HTERT RPE-1 (cell line): ENCODE results near the gene EXO1.
"Not testable (repeated sequence)": the region's sequence is repeated elsewhere in the genome, so short reads cannot be mapped to it uniquely, and the experiment has no call there.

Source experiments
- in situ Hi-C: fragments of 300-500 bp; cut with MboI; formaldehyde crosslinking; loops from 4 replicates; pipeline ENCODE4 v1.14.3; 2020; ENCODE audit warnings: low sequenced_read_pairs

Gene EXO1

DNA sequence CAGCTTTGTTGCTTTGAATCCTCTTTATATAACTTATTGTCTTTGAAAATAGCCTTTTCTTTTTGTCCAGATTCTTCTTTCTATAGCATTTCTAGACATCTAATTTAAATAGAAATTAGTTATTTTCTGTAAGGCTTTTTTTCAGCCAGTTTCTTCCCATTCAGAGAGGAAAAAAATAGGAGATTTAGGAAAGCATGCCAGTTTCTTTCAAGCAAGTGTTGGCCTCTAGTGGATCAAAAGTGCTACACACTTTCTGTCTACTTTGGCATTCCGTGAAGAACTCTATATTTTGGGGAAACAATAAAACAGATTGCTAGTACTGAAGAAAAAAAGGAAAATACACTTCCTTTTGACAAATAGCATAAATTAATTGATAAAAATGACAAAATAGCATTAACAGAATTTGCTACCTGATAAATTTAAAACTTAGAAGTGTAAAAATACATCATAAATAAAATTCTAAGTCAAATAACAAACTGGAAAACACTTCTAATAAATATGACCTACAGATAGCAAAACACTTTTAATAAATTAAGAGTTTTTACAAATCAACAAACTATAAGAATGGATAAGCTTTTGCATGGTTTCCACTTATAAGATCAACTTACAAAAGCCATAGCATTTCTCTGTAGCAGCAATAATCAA lies 13.1 kb upstream of the EXO1 start:
- in situ Hi-C loops = loop anchor here (25.0 kb wide), 1 partner anchor 198 kb away; the partner anchor contains the start of genes CHML and OPN3

DNA sequence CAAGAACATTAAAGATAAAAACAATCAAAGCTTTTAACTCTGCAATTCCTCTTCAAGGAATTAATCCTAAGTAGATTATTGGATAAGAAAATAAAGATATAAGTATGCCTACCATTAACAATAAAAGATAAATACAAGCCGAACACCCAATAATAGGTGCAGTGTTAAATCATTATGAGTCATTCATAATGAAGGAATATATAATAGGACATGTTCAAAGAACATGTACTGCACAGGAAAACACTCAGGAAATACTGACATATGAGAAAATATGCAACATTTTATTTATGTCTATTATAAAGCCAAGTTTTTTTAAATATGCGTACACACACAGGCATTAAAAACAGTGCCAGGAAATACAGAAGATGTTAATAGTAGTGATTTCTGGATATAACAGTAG lies 11.1 kb upstream of the EXO1 start:
- in situ Hi-C loops = loop anchor here (25.0 kb wide), 1 partner anchor 200 kb away; the partner anchor contains the start of genes CHML and OPN3

GRCh38 chr1:241837416-241837815 lies 10.6 kb upstream of the EXO1 start:
- in situ Hi-C loops = loop anchor here (25.0 kb wide), 1 partner anchor 200 kb away; the partner anchor contains the start of genes CHML and OPN3

DNA sequence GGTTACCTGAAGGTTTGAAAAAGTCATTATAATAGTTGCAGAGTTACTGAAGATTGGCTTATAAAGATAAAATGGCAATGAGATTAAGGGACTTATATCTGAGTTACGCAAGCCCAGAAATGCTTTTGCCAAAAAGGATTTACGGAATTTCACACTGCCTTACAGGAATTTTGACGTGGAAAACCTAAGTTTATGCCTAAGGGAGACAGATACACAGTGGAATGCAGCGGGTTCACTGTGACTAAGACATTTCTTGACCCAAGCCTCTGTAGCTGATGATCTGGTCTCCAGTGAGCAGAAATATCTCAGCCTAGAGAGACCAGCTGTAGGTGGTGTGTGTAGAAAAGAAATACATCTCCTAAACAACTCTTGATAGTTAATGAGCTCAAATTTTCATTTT lies 10.1 kb upstream of the EXO1 start:
- in situ Hi-C loops = loop anchor here (25.0 kb wide), 1 partner anchor 201 kb away; the partner anchor contains the start of genes CHML and OPN3

DNA sequence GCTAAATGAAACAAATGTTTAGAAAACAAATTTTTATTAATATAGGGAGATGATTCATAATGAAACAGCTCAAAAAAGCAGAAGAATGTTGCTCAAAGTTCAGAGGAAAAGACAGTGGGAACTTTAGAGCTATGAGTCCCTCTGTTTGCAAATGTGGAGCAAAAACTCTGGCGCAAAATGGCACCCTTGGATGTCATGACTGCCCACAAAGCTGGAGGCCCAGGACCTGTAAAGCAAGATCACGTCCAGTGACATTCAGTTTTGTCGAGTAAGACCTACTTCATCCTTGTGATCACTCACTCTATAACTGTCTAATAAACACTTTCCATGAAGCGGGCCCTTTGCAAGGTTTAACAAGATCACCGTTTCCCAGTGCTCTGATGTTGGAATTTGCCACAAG lies 9.1 kb upstream of the EXO1 start:
- in situ Hi-C loops = loop anchor here (25.0 kb wide), 1 partner anchor 202 kb away; the partner anchor contains the start of genes CHML and OPN3

GRCh38 chr1:241839369-241839979 lies 8.5 kb upstream of the EXO1 start:
- in situ Hi-C loops = loop anchor here (25.0 kb wide), 1 partner anchor 202 kb away; the partner anchor contains the start of genes CHML and OPN3

DNA sequence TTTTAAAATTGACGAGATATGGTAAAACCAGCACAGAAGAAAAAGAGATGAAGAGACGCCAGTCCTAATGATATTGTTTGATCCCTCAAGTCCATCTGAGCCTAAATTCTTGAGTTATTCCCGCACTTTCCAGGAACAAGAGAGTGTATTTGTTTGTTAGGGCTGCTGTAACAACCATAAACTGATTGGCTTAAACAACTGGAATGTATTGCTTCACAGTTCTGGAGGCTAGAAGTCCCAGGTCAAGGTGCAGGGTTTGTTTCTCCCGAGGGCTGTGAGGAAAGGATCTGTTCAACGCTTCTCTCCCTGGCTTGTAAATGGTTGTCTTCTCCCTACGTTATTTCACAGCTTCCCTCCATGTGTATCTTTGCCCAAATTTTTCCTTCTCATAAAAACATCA lies 7.8 kb upstream of the EXO1 start:
- in situ Hi-C loops = loop anchor here (25.0 kb wide), 1 partner anchor 203 kb away; the partner anchor contains the start of genes CHML and OPN3

GRCh38 chr1:241841691-241842090 lies 6.3 kb upstream of the EXO1 start:
- in situ Hi-C loops = loop anchor here (25.0 kb wide), 1 partner anchor 204 kb away; the partner anchor contains the start of genes CHML and OPN3

DNA sequence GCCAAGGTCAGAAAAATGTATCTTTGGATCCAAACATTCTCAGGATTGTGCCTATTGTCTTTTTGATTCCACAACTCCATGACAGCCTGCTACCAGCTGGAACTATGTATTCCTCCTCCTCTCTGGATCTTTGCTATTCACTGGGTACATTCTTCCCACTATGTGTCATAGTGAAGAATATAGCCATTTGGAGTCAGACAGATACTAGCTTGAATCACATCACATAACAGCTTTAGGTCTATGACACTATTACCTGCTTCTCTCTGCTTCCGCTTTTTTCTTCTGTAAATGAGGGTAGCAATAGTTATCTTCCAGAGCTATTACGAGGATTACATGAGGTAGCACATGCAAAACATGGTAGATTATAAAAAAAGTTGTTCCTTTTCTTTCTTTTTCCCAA lies 5.4 kb upstream of the EXO1 start:
- in situ Hi-C loops = loop anchor here (25.0 kb wide), 1 partner anchor 205 kb away; the partner anchor contains the start of genes CHML and OPN3

DNA sequence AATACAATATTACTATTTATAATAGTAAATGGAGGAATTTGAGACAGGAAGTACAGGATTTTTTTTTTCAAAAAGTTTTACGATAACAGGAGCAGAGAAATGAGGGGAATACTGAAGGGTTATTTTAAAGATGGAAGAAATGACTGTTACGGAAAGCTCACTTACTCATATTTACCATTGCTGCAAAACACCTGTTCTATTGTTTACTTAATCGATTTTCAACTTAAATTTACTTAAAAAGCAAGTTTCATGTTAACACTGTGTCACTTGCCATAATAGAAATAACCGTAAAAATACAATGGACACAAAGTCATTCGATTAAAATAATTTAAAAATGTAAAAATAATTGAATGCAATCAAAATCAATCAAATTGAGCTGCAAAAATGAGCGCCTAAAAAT lies 3.4 kb upstream of the EXO1 start:
- in situ Hi-C loops = loop anchor here (25.0 kb wide), 1 partner anchor 207 kb away; the partner anchor contains the start of genes CHML and OPN3

- in situ Hi-C loops = loop anchor here (25.0 kb wide), 1 partner anchor 209 kb away; the partner anchor contains the start of genes CHML and OPN3
Observed at GRCh38 chr1:241846375-241846774, 1.6 kb upstream of the EXO1 start.

GRCh38 chr1:241846862-241847539 lies 1.0 kb upstream of the EXO1 start:
- in situ Hi-C loops = loop anchor here (25.0 kb wide), 1 partner anchor 210 kb away; the partner anchor contains the start of genes CHML and OPN3

GRCh38 chr1:241847540-241847795 lies 536 bp upstream of the EXO1 start:
- in situ Hi-C loops = loop anchor here (25.0 kb wide), 1 partner anchor 210 kb away; the partner anchor contains the start of genes CHML and OPN3

DNA sequence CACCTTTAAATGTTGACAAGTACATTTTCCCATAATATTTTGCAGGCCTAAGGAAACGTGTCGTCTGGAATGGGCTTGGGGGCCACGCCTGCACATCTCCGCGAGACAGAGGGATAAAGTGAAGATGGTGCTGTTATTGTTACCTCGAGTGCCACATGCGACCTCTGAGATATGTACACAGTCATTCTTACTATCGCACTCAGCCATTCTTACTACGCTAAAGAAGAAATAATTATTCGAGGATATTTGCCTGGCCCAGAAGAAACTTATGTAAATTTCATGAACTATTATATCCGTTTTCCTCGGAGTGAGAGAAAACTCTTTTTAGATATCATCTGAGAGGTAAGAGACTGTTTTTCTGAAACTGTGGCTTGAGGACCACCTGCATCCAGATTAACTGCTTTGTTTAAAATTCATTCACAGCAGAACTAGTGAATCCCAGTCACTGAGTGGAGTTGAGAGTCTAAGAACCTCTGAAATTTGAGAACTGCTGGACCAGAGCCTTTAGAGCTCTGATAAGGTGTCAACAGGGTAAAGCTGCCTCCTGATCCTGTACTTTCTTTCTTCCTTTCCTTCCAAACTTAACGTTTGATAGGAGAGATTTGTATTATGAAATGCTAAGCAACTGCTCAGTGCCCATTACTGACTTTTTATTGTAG lies 811 bp downstream of the EXO1 start:
- in situ Hi-C loops = loop anchor here (25.0 kb wide), 1 partner anchor 212 kb away; the partner anchor contains the start of genes CHML and OPN3

GRCh38 chr1:241849345-241849695 lies 1.3 kb downstream of the EXO1 start:
- in situ Hi-C loops = loop anchor here (25.0 kb wide), 1 partner anchor 212 kb away; the partner anchor contains the start of genes CHML and OPN3

DNA sequence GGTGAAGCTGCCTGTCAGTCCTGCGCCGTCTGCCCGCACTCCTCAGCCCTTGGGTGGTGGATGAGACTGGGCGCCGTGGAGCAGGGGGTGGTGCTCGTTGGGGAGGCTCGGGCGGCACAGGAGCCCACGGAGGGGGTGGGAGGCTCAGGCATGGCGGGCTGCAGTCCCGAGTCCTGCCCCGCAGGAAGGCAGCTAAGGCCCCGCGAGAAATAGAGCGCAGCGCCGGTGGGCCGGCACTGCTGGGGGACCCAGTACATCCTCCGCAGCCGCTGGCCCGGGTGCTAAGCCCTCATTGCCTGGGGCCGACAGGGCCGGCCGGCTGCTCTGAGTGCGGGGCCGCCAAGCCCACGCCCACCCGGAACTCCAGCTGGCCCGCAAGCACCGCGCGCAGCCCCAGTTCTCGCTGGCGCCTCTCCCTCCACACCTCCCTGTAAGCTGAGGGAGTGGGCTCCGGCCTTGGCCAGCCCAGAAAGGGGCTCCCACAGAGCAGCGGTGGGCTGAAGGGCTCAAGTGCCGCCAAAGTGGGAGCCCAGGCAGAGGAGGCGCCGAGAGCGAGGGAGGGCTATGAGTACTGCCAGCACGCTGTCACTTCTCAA lies 7.6 kb downstream of the EXO1 start:
- in situ Hi-C loops = not testable (repeated sequence)

- in situ Hi-C loops = no loop called here
Observed at GRCh38 chr1:241857131-241857530, 9.1 kb downstream of the EXO1 start.

GRCh38 chr1:241860922-241861321 lies 12.9 kb downstream of the EXO1 start:
- in situ Hi-C loops = no loop called here

DNA sequence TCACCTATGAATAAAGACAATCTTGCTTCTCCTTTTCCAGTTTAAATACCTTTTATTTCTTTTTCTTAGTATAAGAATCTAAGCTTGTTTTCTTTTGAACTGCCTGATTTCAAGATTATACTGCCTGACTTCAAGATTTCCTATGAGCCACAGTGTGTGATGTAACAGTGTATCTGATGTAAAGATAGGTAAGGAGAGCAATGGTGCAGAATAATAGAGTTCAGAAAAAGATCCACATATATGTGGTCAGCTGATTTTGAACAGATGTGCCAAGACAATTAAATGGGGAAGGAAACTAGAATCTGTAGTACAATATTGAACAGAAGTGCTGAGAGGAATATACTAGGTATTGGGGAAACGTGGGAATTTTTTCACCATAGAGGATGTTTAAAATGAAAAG lies 21.0 kb downstream of the EXO1 start:
- in situ Hi-C loops = no loop called here

DNA sequence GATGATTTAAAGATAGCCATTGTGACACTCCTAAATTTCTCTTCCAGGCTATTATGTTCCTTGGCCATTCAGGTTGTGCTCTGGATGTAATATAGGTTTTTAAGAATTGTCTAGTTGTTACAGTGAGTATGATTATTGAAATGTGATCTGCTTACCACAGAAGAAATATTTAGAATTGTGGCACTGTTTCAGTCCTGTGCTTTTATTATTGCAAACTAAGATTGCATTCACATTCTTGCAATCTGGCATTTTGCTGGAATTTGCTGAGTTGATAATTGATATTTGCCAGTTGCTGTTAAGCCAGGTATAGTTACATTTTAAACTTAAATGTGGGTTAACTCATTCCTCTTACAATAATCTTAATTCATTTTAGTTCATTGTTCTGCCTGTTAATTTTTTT lies 22.3 kb downstream of the EXO1 start:
- in situ Hi-C loops = no loop called here
